Mesendoderm (in vitro differentiated cells): Measurements from ENCODE around the gene RAPGEF4.
A peak's percentile ranks its signal among the peaks of the same experiment; 100 is the strongest.

ENCODE experiments used
- DNase-seq: peaks from one replicate; pipeline ENCODE4 v3.0.0; 2013
- H2AK5ac ChIP-seq: 2 replicates; pipeline ENCODE4 v1.6.1; 2013; ENCODE audit warnings: low read length, inconsistent platforms
- H2BK120ac ChIP-seq: 2 replicates; pipeline ENCODE4 v1.6.1; 2013; ENCODE audit warnings: low read depth, mild to moderate bottlenecking, low read length, moderate library complexity, mixed read lengths
- H2BK15ac ChIP-seq: replicated peaks from 2 replicates; pipeline ENCODE4 v1.6.1; 2013; ENCODE audit warnings: low read depth, mild to moderate bottlenecking, moderate library complexity
- H2BK5ac ChIP-seq: 2 replicates; pipeline ENCODE4 v1.6.1; 2013; ENCODE audit warnings: low read length, inconsistent platforms
- H3K18ac ChIP-seq: 2 replicates; pipeline ENCODE4 v1.6.1; 2013; ENCODE audit warnings: mild to moderate bottlenecking, low read length, mixed read lengths
- H3K23ac ChIP-seq: one replicate; pipeline ENCODE4 v1.6.1; 2013; ENCODE audit warnings: low read length
- H3K27ac ChIP-seq: 2 replicates; pipeline ENCODE4 v1.5.1; 2013; ENCODE audit warnings: low read depth, mild to moderate bottlenecking, inconsistent platforms, low read length, moderate library complexity
- H3K27me3 ChIP-seq: 2 replicates; pipeline ENCODE4 v1.6.1; 2013; ENCODE audit warnings: low read length, control low read depth, mild to moderate bottlenecking, inconsistent platforms; ENCODE audit not compliant: insufficient read depth, poor library complexity
- H3K36me3 ChIP-seq: 2 replicates; pipeline ENCODE4 v1.6.1; 2013; ENCODE audit warnings: low read length, inconsistent platforms; ENCODE audit not compliant: control insufficient read depth, insufficient read depth
- H3K4ac ChIP-seq: one replicate; pipeline ENCODE4 v1.6.1; 2013; ENCODE audit warnings: low read depth, mild to moderate bottlenecking, low read length, moderate library complexity
- H3K4me1 ChIP-seq: 2 replicates; pipeline ENCODE4 v1.6.1; 2013; ENCODE audit warnings: low read depth, low read length, inconsistent platforms; ENCODE audit not compliant: control insufficient read depth
- H3K4me2 ChIP-seq: 2 replicates; pipeline ENCODE4 v1.6.1; 2013; ENCODE audit warnings: low read length
- H3K4me3 ChIP-seq: 2 replicates; pipeline ENCODE4 v1.5.1; 2013; ENCODE audit warnings: mild to moderate bottlenecking, low read length
- H3K56ac ChIP-seq: one replicate; pipeline ENCODE4 v1.6.1; 2013; ENCODE audit warnings: low read length
- H3K79me1 ChIP-seq: 2 replicates; pipeline ENCODE4 v1.6.1; 2013; ENCODE audit warnings: low read length, inconsistent platforms
- H3K79me2 ChIP-seq: 2 replicates; pipeline ENCODE4 v1.6.1; 2013; ENCODE audit warnings: mild to moderate bottlenecking, low read length; ENCODE audit not compliant: control insufficient read depth, insufficient read depth
- H3K9ac ChIP-seq: 2 replicates; pipeline ENCODE4 v1.6.1; 2013; ENCODE audit warnings: low read length, inconsistent platforms
- H4K5ac ChIP-seq: one replicate; pipeline ENCODE4 v1.6.1; 2013; ENCODE audit warnings: low read length
- H4K8ac ChIP-seq: one replicate; pipeline ENCODE4 v1.6.1; 2013; ENCODE audit warnings: low read depth, mild to moderate bottlenecking, control low read depth, low read length, moderate library complexity
- WGBS: extraction: QIAGEN DNeasy Blood & Tissue Kit; methylation state at CpG from one replicate; pipeline ENCODE4 v1.1.7; 2013; ENCODE audit warnings: low lambda C conversion rate, missing lambda C conversion rate; ENCODE audit not compliant: insufficient coverage; ENCODE audit errors: extremely low coverage; 5-methylcytosine and 5-hydroxymethylcytosine counted together

Gene RAPGEF4

DNA sequence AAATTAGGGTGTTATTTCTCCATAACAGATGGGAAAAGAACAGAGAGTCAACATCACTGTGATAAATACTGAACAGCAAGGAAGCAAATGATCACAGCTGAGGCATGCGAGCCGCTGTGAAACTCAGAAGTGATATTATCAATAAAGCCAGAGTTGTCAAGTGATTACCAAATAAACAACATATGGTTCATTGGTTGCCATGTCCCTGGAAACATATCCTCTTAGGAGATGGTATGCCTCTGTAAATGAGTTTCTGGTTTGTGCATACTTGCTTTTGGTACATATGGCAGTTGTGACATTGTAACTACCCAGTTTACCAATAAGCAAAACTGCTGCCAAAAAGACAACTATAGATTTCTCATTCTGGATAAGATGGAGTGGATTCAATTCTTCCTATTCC is 23.8 kb downstream of the RAPGEF4 start:
- no peak for DNase-seq
- Histone ChIP-seq H2BK5ac (no peak overlapping the region), H2BK15ac (no peak overlapping the region), H3K23ac (no peak overlapping the region), H3K4me1 (no peaks in the 10 kb centered on the region), H2BK120ac (no peak overlapping the region), H3K56ac (no peak overlapping the region), H3K27me3 (no peaks in the 10 kb centered on the region), H4K5ac (no peak overlapping the region), H3K36me3 (no peaks in the 10 kb centered on the region), H3K79me1 (no peaks in the 10 kb centered on the region), H3K4me2 (no peak overlapping the region), H3K4ac (no peak overlapping the region), H2AK5ac (no peak overlapping the region), H3K79me2 (no peaks in the 10 kb centered on the region), H3K27ac (no peak overlapping the region), H3K4me3 (no peak overlapping the region), H4K8ac (no peak overlapping the region), H3K9ac (no peak overlapping the region), H3K18ac (no peak overlapping the region)
- no CpG with 5 or more reads among the region's 2 CpGs for WGBS

DNA sequence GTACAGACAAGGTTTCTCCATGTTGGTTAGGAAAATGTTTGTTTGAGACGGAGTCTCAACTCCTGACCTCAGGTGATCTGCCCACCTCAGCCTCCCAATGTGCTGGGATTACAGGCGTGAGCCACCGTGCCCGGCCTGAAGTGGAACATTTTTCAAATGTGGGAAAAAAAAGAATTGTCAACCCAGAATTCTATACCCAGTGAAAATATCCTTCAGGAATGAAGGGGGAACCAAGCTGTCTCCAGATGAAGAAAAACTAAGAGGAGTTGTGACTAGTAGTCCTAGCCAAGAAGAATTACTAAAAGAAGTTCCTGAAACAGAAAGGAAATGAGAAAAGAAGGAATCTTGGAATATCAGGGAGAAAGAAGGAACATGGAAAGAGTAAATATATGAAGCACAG is 25.7 kb downstream of the RAPGEF4 start:
- H3K4ac ChIP-seq = no peak overlapping the region
- no peaks in the 10 kb centered on the region for H3K79me1 ChIP-seq
- WGBS = no CpG with 5 or more reads among the region's 4 CpGs
- no peak overlapping the region for H4K8ac ChIP-seq
- no peak overlapping the region for H3K9ac ChIP-seq
- no peaks in the 10 kb centered on the region for H3K36me3 ChIP-seq
- no peak overlapping the region for H2BK5ac ChIP-seq
- no peak overlapping the region for H2AK5ac ChIP-seq
- H3K27me3 ChIP-seq = no peaks in the 10 kb centered on the region
- H3K4me2 ChIP-seq = no peak overlapping the region
- H4K5ac ChIP-seq = no peak overlapping the region
- no peak overlapping the region for H3K4me3 ChIP-seq
- H3K27ac ChIP-seq = no peak overlapping the region
- H3K23ac ChIP-seq = no peak overlapping the region
- no peak overlapping the region for H2BK120ac ChIP-seq
- DNase-seq = no peak
- H3K56ac ChIP-seq = no peak overlapping the region
- H3K4me1 ChIP-seq = no peaks in the 10 kb centered on the region
- no peak overlapping the region for H3K18ac ChIP-seq
- H3K79me2 ChIP-seq = no peaks in the 10 kb centered on the region
- no peak overlapping the region for H2BK15ac ChIP-seq

GRCh38 chr2:172762574-172762973 is 26.9 kb downstream of the RAPGEF4 start:
- Histone ChIP-seq H3K27me3 (no peaks in the 10 kb centered on the region), H3K9ac (no peak overlapping the region), H3K23ac (no peak overlapping the region), H3K18ac (no peak overlapping the region), H2BK5ac (no peak overlapping the region), H3K36me3 (no peaks in the 10 kb centered on the region), H3K56ac (no peak overlapping the region), H4K8ac (no peak overlapping the region), H2BK15ac (no peak overlapping the region), H4K5ac (no peak overlapping the region), H3K4ac (no peak overlapping the region), H2AK5ac (no peak overlapping the region), H3K79me2 (no peaks in the 10 kb centered on the region), H3K4me1 (no peaks in the 10 kb centered on the region), H3K4me3 (no peak overlapping the region), H3K79me1 (no peaks in the 10 kb centered on the region), H3K4me2 (no peak overlapping the region), H2BK120ac (no peak overlapping the region), H3K27ac (no peak overlapping the region)
- peak; percentile 4 for DNase-seq
- no CpG with 5 or more reads among the region's 2 CpGs for WGBS

DNA sequence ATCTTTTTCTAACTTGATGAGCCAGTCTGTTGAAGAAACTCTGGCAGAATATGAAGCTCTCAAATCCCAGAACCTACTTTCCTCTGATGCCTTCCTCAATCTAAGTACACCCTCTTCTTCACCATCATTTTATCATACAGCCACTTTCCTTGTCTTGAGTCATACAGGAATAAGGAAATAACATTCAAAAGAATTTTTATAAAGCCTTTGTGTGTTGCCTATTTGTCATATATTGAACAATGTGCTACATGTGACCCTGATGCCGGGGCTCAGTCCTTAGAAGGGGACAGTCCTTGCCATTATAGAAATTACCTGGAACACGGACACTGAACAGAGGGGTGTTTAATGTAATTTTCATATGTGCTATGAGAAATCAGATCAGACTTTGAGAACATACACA is 27.4 kb downstream of the RAPGEF4 start:
- Histone ChIP-seq H3K9ac (no peak overlapping the region), H3K36me3 (no peaks in the 10 kb centered on the region), H3K56ac (no peak overlapping the region), H2BK15ac (no peak overlapping the region), H3K4me3 (no peak overlapping the region), H3K4me2 (no peak overlapping the region), H4K8ac (no peak overlapping the region), H2AK5ac (no peak overlapping the region), H3K27ac (no peak overlapping the region), H2BK5ac (no peak overlapping the region), H3K18ac (no peak overlapping the region), H3K27me3 (no peaks in the 10 kb centered on the region), H3K23ac (no peak overlapping the region), H3K79me1 (no peaks in the 10 kb centered on the region), H3K4ac (no peak overlapping the region), H3K79me2 (no peaks in the 10 kb centered on the region), H3K4me1 (no peaks in the 10 kb centered on the region), H4K5ac (no peak overlapping the region), H2BK120ac (no peak overlapping the region)
- no peak for DNase-seq
- WGBS = no CpG with 5 or more reads among the region's 2 CpGs

DNA sequence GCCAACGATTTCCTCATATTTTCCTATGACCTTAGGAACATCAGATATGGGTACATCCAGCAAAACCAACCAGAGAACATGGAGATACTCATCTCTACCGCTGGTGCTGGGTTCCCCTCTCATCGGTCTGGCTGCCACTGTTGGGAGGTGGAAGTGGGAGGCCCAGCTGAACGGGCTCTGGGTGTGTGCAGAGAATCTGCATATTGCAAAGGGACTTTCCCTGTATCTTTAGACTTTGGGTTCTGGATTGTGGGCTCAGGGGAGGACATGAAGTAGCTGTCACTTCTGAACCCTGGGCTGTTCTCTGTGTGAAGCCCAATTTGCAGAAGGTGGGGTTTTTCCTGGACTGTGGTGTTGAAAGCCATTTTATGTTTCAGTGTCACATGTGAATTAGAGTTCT is 30.0 kb downstream of the RAPGEF4 start:
- WGBS = no CpG with 5 or more reads among the region's 4 CpGs
- Histone ChIP-seq H3K23ac (no peak overlapping the region), H3K56ac (no peak overlapping the region), H4K5ac (no peak overlapping the region), H3K4me2 (no peak overlapping the region), H2BK15ac (no peak overlapping the region), H3K4ac (no peak overlapping the region), H3K27ac (no peak overlapping the region), H2BK120ac (no peak overlapping the region), H3K4me3 (no peak overlapping the region), H2AK5ac (no peak overlapping the region), H3K4me1 (no peaks in the 10 kb centered on the region), H3K36me3 (no peaks in the 10 kb centered on the region), H2BK5ac (no peak overlapping the region), H4K8ac (no peak overlapping the region), H3K18ac (no peak overlapping the region), H3K79me2 (no peaks in the 10 kb centered on the region), H3K9ac (no peak overlapping the region), H3K27me3 (no peaks in the 10 kb centered on the region), H3K79me1 (no peaks in the 10 kb centered on the region)
- DNase-seq = no peak

- Histone ChIP-seq H2BK120ac (no peak overlapping the region), H3K4me3 (no peak overlapping the region), H2BK15ac (no peak overlapping the region), H3K9ac (no peak overlapping the region), H3K36me3 (no peaks in the 10 kb centered on the region), H3K4me2 (no peak overlapping the region), H3K27me3 (no peaks in the 10 kb centered on the region), H3K4ac (no peak overlapping the region), H3K23ac (no peak overlapping the region), H4K8ac (no peak overlapping the region), H3K79me1 (no peaks in the 10 kb centered on the region), H3K79me2 (no peaks in the 10 kb centered on the region), H4K5ac (no peak overlapping the region), H3K27ac (no peak overlapping the region), H3K18ac (no peak overlapping the region), H3K56ac (no peak overlapping the region), H2AK5ac (no peak overlapping the region), H3K4me1 (no peaks in the 10 kb centered on the region), H2BK5ac (no peak overlapping the region)
- no peak for DNase-seq
- WGBS = no CpG with 5 or more reads among the region's 4 CpGs
Observed at GRCh38 chr2:172768401-172768800, 32.8 kb downstream of the RAPGEF4 start.
